Activated naive CD4-positive, alpha-beta T cell treated with anti-CD3 and anti-CD28 coated beads for 36 hours (primary cell): Measurements from ENCODE around the gene NLRC5. TPM values are rescaled to one million over a fixed set of nuclear protein-coding genes. Genes with fewer than 3 reads are reported as not detected.
A peak's percentile ranks its signal among the peaks of the same experiment; 100 is the strongest.
"Not testable (repeated sequence)": the region's sequence is repeated elsewhere in the genome, so short reads cannot be mapped to it uniquely, and the experiment has no call there.

ENCODE experiments used
- CTCF ChIA-PET: fragments of 350-600 bp; sonication (Branson Sonifier 250); formaldehyde crosslinking; loops from one replicate; lab custom pipeline; 2021; ENCODE audit warnings: antibody characterized with exemption; lab: Charles Lee
- DNase-seq: peaks from one replicate; pipeline ENCODE4 v3.0.0-alpha.2; 2020
- H3K27ac Mint-ChIP-seq: one replicate; pipeline ENCODE4 v1.8.0; 2021; ENCODE audit warnings: mild to moderate bottlenecking, mixed read lengths
- H3K27me3 Mint-ChIP-seq: one replicate; pipeline ENCODE4 v1.8.0; 2021; ENCODE audit warnings: low read depth, mixed read lengths
- H3K36me3 Mint-ChIP-seq: one replicate; pipeline ENCODE4 v1.8.0; 2021; ENCODE audit warnings: low read depth, mixed read lengths
- H3K4me1 Mint-ChIP-seq: one replicate; pipeline ENCODE4 v1.8.0; 2021; ENCODE audit warnings: low read depth, mixed read lengths
- H3K4me3 Mint-ChIP-seq: one replicate; pipeline ENCODE4 v1.8.0; 2021; ENCODE audit warnings: mild to moderate bottlenecking, moderate library complexity, mixed read lengths
- H3K9me3 Mint-ChIP-seq: one replicate; pipeline ENCODE4 v1.8.0; 2021; ENCODE audit warnings: mixed read lengths
- intact Hi-C: fragments of 100-400 bp; cut with micrococcal nuclease; formaldehyde crosslinking; loops from one replicate; pipeline ENCODE4 v1.15.1; 2023
- total RNA-seq, 2 experiments: library from RNA; stranded (reverse); gene quantifications; one replicate each; pipeline ENCODE4 v1.2.3, GENCODE V29; 2021

NLRC5 gene
- total RNA-seq, 2 experiments from 2014 or later: 104 to 119 TPM

DNA sequence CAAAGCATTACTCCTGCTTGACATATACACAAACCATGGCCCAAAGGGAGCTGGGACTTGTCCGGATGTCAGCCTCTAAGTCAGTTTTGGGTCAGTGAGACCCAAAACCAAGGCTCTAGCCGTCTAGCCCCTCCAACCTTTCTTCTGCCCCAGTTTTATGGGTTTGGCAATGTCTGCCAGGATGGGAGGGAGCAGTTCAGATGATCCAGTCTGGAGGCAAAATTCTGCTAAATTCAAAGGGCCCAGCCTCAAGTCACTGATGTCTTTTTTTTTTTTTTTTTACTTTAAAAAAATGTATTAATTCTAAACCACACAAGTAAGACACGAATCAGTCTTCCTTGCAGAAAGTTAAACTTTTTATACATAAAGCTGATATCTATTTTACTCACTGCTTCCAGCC, 8.6 kb downstream of the NLRC5 start:
- Mint-ChIP-seq H3K27me3 (no peaks in the 10 kb centered on the region), H3K27ac (peak overlapping the region; percentile 97), H3K36me3 (peaks cover 32% of the 10 kb centered on the region), H3K9me3 (no peaks in the 10 kb centered on the region), H3K4me1 (peaks cover 93% of the 10 kb centered on the region), H3K4me3 (no peak overlapping the region)
- CTCF ChIA-PET: interaction anchor here (0.6 to 2.9 kb wide), 3 partner anchors 12 to 40 kb away, joined by 4 to 11 read pairs (median 5); no protein-coding TSS in a partner anchor
- DNase-seq: no peak
- intact Hi-C loops: no loop called here

DNA sequence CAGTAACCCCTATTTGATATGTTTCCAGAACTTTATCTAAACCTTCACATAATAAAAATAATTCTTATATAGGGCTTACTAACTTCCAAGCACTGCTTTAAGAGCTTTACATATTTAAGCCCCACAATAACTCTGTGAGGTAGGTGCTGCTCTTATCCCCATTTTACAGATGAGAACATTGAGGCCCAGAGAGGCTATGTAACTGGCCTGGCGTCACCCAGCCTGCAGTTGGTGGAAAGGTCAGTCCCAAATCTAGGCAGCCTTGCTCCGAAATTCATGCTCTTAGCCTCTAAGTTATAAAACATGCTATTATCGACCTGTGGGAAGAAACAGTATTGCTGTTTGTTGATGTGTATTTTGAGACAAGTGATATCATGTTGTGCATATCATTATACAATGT, 9.0 kb downstream of the NLRC5 start:
- intact Hi-C loops: no loop called here
- Mint-ChIP-seq H3K4me3 (no peak overlapping the region), H3K4me1 (peaks cover 93% of the 10 kb centered on the region), H3K9me3 (no peaks in the 10 kb centered on the region), H3K36me3 (peaks cover 28% of the 10 kb centered on the region), H3K27me3 (no peaks in the 10 kb centered on the region), H3K27ac (peak overlapping the region; percentile 97)
- CTCF ChIA-PET: interaction anchor here (0.6 to 2.9 kb wide), 3 partner anchors 12 to 39 kb away, joined by 4 to 11 read pairs (median 5); no protein-coding TSS in a partner anchor
- DNase-seq: no peak

DNA sequence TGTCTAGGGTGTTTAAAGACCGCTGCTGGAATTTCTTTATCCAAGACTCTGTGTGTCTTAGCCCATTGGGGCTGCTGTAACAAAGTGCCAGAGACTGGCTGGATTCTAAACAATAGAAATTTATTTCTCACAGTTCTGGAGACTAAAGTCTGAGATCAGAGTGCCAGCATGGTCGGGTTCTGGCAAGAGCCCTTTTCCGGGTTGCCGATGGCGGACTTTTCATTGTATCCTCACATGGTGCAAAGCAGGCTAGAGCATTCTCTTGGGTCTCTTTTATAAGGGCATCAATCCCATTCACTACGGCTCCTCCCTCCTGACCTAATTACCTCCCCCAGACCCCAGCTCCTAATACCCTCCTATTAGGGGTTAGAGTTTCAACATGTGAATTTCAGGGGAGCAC, 9.5 kb downstream of the NLRC5 start:
- CTCF ChIA-PET: interaction anchor here (0.7 to 2.9 kb wide), 3 partner anchors 11 to 42 kb away, joined by 3 to 11 read pairs (median 3); no protein-coding TSS in a partner anchor
- H3K4me1 Mint-ChIP-seq: peaks cover 93% of the 10 kb centered on the region
- peak overlapping the region; percentile 97 for H3K27ac Mint-ChIP-seq
- peaks cover 30% of the 10 kb centered on the region for H3K36me3 Mint-ChIP-seq
- no peaks in the 10 kb centered on the region for H3K27me3 Mint-ChIP-seq
- H3K4me3 Mint-ChIP-seq: peak overlapping the region; percentile 31
- intact Hi-C loops: loop anchor here (1.0 kb wide), 1 partner anchor 8 kb away; no protein-coding TSS in a partner anchor
- no peak for DNase-seq
- H3K9me3 Mint-ChIP-seq: no peaks in the 10 kb centered on the region

DNA sequence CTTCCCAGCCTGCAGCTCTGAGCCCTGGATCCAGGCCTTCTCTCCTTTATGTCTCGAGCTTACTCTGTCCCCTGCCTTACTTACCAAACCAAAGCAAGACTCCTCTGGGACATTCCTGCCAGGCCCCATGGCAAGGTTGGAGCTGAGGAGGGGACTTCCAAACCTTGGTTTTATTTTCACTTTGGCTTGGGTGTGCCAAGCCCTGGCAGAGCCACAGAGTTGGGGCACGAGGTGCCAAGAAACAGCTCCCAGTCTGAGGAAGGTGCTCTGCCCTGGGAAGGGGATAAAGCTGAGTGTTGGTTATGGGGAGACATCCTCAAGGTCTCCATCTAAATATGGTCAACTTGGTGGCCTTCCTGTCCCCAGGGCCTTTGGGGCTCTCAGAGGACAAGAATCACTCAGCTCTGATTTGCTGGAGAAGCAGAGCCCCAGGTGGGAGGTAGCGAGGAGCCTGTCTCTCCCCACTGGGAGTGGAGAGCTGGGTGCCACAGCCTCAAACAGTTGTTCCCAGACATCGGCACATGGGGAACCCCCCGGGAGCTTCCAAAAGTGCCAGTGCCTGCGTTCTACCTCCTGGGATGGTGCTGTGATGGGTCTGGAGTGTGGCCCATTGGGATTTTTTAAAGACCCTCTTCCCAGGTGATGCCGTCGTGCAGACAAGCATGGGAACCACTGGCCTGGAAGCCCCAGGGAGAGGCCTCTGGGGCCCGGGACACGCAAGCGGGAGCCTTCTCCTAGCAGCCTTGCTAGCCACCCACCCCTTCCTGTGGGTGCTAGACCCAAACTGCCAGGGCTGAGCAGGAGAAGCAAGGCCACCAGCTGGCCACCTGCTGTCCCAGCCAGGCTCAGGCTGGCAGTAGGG, 10.3 kb downstream of the NLRC5 start:
- Mint-ChIP-seq H3K9me3 (no peaks in the 10 kb centered on the region), H3K36me3 (peaks cover 32% of the 10 kb centered on the region), H3K4me3 (peak overlapping the region; percentile 50), H3K27ac (peak overlapping the region; percentile 97), H3K4me1 (peaks cover 93% of the 10 kb centered on the region), H3K27me3 (no peaks in the 10 kb centered on the region)
- CTCF ChIA-PET: interaction anchor here (0.6 to 2.9 kb wide), 8 partner anchors 10 to 144 kb away, joined by 3 to 11 read pairs (median 3); no protein-coding TSS in a partner anchor
- peak; percentile 69 for DNase-seq
- intact Hi-C loops: loop anchor here (1.0 kb wide), 4 partner anchors 8 to 43 kb away; no protein-coding TSS in a partner anchor

DNA sequence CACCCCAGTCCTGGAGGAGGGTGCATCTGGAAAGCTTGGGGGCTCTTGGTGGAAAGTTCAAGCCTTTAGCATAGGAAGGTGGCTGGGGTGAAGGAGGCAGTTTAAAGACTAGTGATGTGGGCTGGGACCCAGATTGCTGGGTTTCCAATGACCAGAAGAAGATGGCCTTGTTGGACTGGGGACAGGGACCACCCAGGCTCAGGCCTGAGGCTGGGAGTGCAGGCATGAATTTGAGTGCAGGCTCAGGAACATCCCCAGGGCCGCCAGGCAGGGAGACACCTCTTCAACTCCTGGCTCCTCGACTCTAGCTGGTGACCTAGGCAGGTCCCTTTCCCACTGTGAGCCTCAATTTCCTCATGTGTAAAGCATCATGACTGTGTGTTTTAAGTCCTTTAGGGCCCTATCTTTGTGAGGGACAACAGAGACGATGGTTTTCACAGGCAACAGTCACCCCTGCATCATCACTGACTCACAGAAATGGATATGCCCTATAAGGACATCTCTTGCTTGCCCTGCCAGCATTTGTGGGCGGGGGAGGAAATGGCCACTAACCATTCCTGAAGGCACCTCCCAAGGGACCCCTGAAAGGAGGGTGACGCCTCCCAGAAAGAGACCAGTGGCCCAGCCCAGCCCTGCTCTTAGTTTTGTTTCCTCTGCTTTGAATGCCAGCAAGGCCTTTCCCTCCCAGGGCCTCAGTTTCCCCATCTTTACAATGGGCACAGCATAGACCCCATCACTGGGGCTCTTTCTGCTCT, 11.1 kb downstream of the NLRC5 start:
- CTCF ChIA-PET: interaction anchor here (0.9 to 2.9 kb wide), 3 partner anchors 10 to 69 kb away, joined by 3 to 11 read pairs (median 3); no protein-coding TSS in a partner anchor
- H3K4me3 Mint-ChIP-seq: peak overlapping the region; percentile 50
- H3K9me3 Mint-ChIP-seq: no peaks in the 10 kb centered on the region
- intact Hi-C loops: loop anchor here (1.0 kb wide), 3 partner anchors 9 to 42 kb away; no protein-coding TSS in a partner anchor
- H3K27me3 Mint-ChIP-seq: no peaks in the 10 kb centered on the region
- H3K27ac Mint-ChIP-seq: peak overlapping the region; percentile 97
- H3K4me1 Mint-ChIP-seq: peaks cover 92% of the 10 kb centered on the region
- peak; percentile 85 for DNase-seq
- H3K36me3 Mint-ChIP-seq: peaks cover 37% of the 10 kb centered on the region

DNA sequence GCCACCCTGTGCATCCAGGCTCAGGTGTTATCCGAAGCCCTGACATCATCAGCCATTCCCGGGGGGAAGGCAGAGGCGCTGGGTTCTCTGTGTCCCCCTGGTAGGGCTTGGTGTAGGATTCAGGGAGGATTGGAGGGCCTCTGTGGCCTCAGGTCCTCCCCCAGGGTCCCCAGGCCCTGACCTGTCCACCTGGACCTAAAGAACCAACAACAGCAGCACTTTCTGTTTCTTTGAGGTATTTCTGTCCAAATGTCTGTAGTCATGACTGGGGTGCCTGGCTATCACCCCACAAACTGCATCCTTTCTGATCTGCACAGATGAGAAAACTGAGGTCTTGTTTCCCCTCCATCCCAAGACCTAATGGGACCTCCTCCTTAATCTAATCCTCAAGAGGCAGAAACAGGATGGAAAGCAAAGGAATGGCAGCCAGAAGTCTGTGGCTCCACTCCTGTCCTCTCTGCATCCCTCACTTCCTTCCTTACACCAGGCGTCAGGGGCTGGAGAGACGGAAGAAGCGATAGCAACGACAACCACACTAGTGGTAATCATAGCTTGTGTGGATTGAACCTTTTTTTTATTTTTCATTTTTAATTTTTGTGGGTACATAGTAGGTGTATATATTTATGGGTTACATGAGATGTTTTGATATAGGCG, 11.8 kb downstream of the NLRC5 start:
- Mint-ChIP-seq H3K36me3 (peaks cover 32% of the 10 kb centered on the region), H3K9me3 (no peaks in the 10 kb centered on the region), H3K27ac (peak overlapping the region; percentile 97), H3K27me3 (no peaks in the 10 kb centered on the region), H3K4me3 (no peak overlapping the region), H3K4me1 (peaks cover 90% of the 10 kb centered on the region)
- no peak for DNase-seq
- intact Hi-C loops: no loop called here
- CTCF ChIA-PET: interaction anchor here (2.9 kb wide), 1 partner anchor 9 kb away, joined by 11 read pairs; no protein-coding TSS in a partner anchor

DNA sequence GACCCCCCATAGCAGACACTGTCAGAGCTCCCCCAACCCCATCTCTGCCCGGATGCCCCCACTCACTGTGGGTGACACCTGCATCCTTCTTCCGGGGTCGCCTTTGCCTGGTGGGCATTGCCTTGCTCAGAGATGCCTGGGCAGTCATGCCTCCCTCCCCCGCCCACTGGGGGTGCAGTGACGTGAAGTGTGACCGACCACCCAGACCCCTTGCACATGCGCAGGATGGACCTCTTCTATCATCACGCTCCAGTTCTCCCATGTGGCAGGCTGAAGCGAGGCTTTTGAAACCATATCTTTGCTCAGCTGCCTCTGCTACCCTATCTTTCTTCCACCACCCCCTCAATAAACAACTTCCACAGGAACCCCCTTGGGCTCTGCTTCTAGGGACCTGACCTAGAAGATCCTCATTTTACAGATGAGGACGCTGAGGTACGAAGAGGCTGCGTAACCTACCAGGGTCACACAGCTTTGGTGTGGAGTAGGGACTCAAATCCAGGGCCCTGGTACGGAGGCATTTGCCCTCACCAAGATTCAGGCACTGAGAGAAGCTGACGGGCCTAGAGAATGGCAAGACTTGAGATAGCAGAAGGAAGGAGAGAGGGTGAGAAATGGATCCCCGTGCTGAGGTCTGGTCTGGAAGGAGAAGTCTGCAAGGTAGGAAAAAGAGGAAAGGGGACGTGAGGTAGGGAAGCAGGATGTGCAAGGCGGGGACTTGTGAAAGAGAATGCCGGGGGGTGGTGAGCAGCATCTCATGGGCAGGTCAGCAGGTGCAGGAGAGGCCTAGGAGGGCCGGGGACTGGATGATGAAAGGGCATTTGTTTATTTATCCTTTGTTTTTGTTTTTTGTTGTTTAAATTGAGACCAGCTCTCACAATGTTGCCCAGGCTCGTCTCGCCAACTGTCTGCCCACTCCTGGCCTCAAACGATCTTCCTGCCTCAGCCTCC, 14.4 kb downstream of the NLRC5 start:
- no peak for DNase-seq
- peaks cover 85% of the 10 kb centered on the region for H3K4me1 Mint-ChIP-seq
- CTCF ChIA-PET: interaction anchor here (1.3 kb wide), 1 partner anchor 9 kb away, joined by 5 read pairs; no protein-coding TSS in a partner anchor
- H3K27ac Mint-ChIP-seq: peak overlapping the region; percentile 66
- no peaks in the 10 kb centered on the region for H3K9me3 Mint-ChIP-seq
- peaks cover 35% of the 10 kb centered on the region for H3K36me3 Mint-ChIP-seq
- H3K27me3 Mint-ChIP-seq: no peaks in the 10 kb centered on the region
- intact Hi-C loops: no loop called here
- H3K4me3 Mint-ChIP-seq: no peak overlapping the region

DNA sequence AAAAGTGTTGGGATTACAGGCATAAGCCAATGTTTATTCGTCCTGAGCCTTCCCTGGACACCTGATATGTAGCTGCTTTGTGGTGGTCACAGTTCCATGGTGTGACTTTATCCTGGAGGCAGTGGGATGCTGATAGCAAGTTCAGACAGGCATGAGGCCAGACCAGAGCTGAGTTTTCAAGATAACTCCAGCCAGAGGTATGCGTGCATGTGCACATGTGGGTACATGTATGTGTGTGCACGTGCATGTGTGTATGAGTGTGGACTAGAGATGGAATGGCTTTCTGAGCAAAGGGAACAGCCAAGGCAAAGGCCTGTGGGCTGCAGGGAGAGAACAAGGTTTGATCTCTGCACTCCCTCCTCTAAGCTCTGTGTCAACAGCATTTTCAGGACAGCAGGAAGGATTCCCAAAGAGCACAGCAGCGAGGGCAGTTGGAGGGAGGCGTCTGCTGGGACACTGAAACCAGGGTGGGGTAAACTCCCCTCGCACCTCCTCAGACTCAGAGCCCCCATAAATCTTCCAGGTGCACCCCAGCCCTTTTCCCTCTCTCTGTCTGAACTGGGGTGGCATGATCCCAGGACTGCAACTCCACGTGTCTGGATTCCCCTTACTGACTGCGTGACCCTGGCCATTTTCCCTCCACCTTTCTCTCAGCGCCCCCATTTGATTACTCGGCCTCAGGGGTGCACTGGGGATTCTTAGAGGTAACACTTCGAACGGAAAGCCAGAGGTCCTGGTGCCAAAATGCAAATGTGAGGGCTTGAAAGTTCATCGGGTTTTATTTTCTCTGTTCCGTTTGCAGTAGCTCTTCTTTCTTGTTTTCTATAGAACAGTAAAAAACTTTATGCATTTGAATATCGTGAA, 15.3 kb downstream of the NLRC5 start:
- CTCF ChIA-PET: interaction anchor here (1.3 kb wide), 1 partner anchor 8 kb away, joined by 5 read pairs; no protein-coding TSS in a partner anchor
- Mint-ChIP-seq H3K36me3 (peaks cover 35% of the 10 kb centered on the region), H3K4me3 (no peak overlapping the region), H3K9me3 (no peaks in the 10 kb centered on the region), H3K4me1 (peaks cover 83% of the 10 kb centered on the region), H3K27me3 (no peaks in the 10 kb centered on the region), H3K27ac (peak overlapping the region; percentile 56)
- DNase-seq: no peak
- intact Hi-C loops: no loop called here

DNA sequence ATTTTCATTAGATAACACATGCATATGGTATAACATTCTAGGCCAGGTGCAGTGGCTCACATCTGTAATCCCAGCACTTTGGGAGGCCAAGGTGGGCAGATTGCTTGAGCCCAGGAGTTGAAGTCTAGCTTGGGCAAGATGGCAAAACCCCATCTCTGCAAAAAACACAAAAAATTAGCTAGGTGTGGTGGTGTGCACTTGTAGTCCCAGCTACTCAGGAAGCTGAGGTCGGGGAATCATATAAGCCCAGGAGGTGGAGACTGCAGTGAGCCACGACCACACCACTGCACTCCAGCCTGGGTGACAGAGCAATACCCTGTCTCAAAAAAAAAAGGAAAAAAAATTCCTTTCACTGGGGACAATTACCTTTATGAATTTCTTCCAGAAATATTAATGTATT, 16.2 kb downstream of the NLRC5 start:
- CTCF ChIA-PET: interaction anchor here (0.7 to 1.2 kb wide), 4 partner anchors 9 to 41 kb away, joined by 3 to 5 read pairs (median 4); no protein-coding TSS in a partner anchor
- DNase-seq, H3K9me3 Mint-ChIP-seq, intact Hi-C loops, H3K4me3 Mint-ChIP-seq, H3K27me3 Mint-ChIP-seq: not testable (repeated sequence)
- Mint-ChIP-seq H3K27ac (peak overlapping the region; percentile 36), H3K4me1 (peaks cover 83% of the 10 kb centered on the region), H3K36me3 (peaks cover 37% of the 10 kb centered on the region)

DNA sequence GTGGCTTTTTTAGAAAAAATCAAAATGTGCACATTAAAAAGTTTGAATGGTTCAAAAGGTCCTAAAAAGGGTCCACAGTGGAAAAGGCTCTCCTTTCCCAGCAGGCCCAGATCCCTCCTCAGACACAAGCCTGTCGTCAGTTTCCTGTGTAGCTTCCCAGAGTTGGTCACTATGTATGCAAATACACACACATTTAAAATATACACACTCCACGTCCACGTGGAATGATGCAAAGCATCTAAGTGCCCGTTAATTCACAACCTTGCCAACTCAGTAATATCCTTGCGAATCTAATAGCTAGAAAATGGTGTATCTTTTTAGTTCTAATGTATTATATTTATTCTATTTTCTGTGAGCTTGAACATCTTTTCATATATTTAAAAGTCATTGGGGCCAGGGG, 17.7 kb downstream of the NLRC5 start:
- H3K36me3 Mint-ChIP-seq: peaks cover 31% of the 10 kb centered on the region
- CTCF ChIA-PET: interaction anchor here (1.3 to 1.8 kb wide), 2 partner anchors 35 to 42 kb away, joined by 5 to 16 read pairs; no protein-coding TSS in a partner anchor
- H3K4me3 Mint-ChIP-seq: no peak overlapping the region
- intact Hi-C loops: no loop called here
- no peaks in the 10 kb centered on the region for H3K9me3 Mint-ChIP-seq
- peak overlapping the region; percentile 83 for H3K27ac Mint-ChIP-seq
- H3K4me1 Mint-ChIP-seq: peaks cover 86% of the 10 kb centered on the region
- DNase-seq: no peak
- H3K27me3 Mint-ChIP-seq: no peaks in the 10 kb centered on the region
